Measurements from ENCODE around the gene GOLGA6A. TPM values are rescaled to one million over a fixed set of nuclear protein-coding genes. Genes with fewer than 3 reads are reported as not detected.
"Not testable (repeated sequence)": the region's sequence is repeated elsewhere in the genome, so short reads cannot be mapped to it uniquely, and the experiment has no call there.

GOLGA6A gene
- not detected for total RNA-seq

- not testable (repeated sequence) for H3K36me3 Mint-ChIP-seq (ENCODE audit: insufficient read depth); H3K9me3 Mint-ChIP-seq; DNase-seq; H3K4me1 Mint-ChIP-seq (ENCODE audit: low read depth); H3K27me3 Mint-ChIP-seq (ENCODE audit: low read depth); H3K4me3 Mint-ChIP-seq; ATAC-seq
Measured at GRCh38 chr15:74082450-74082849, at the start of gene GOLGA6A. Gene GOLGA6A (minus strand): TSS chr15:74082550. CDS start chr15:74082509, 41 bp downstream.

- peaks cover 87% of the 10 kb centered on the region for H3K27me3 Mint-ChIP-seq (ENCODE audit: low read depth)
- no peak overlapping the region for H3K4me3 Mint-ChIP-seq
- peaks cover 36% of the 10 kb centered on the region for H3K4me1 Mint-ChIP-seq (ENCODE audit: low read depth)
- no peaks in the 10 kb centered on the region for H3K36me3 Mint-ChIP-seq (ENCODE audit: insufficient read depth)
- H3K9me3 Mint-ChIP-seq: no peaks in the 10 kb centered on the region
- ATAC-seq (no peak), DNase-seq (no peak)
Measured at GRCh38 chr15:74131628-74132413, 49.5 kb upstream of the GOLGA6A start.

GRCh38 chr15:74130849-74131627, 48.7 kb upstream of the GOLGA6A start:
- ATAC-seq: no peak
- Mint-ChIP-seq H3K27me3 (ENCODE audit: low read depth) (peaks cover 84% of the 10 kb centered on the region), H3K9me3 (no peaks in the 10 kb centered on the region), H3K36me3 (ENCODE audit: insufficient read depth) (no peaks in the 10 kb centered on the region), H3K4me1 (ENCODE audit: low read depth) (peaks cover 32% of the 10 kb centered on the region), H3K4me3 (no peak overlapping the region)
- DNase-seq: no peak

GRCh38 chr15:74130155-74130848, 48.0 kb upstream of the GOLGA6A start, which contains the start of gene ISLR2:
Gene ISLR2 (plus strand): TSS chr15:74130586. CDS start chr15:74132755, 2,169 bp downstream.
- DNase-seq (no peak), ATAC-seq (no peak)
- peaks cover 84% of the 10 kb centered on the region for H3K27me3 Mint-ChIP-seq (ENCODE audit: low read depth)
- no peaks in the 10 kb centered on the region for H3K9me3 Mint-ChIP-seq
- H3K4me1 Mint-ChIP-seq (ENCODE audit: low read depth): peaks cover 27% of the 10 kb centered on the region
- no peak within 1 kb of the TSS for H3K4me3 Mint-ChIP-seq
- H3K36me3 Mint-ChIP-seq (ENCODE audit: insufficient read depth): no peaks in the 10 kb centered on the region

GRCh38 chr15:74129586-74130154, 47.3 kb upstream of the GOLGA6A start:
- no peak for DNase-seq
- peaks cover 22% of the 10 kb centered on the region for H3K4me1 Mint-ChIP-seq (ENCODE audit: low read depth)

GRCh38 chr15:74128785-74129585, 46.6 kb upstream of the GOLGA6A start:
- ATAC-seq: no peak
- no peak overlapping the region for H3K4me3 Mint-ChIP-seq
- peaks cover 83% of the 10 kb centered on the region for H3K27me3 Mint-ChIP-seq (ENCODE audit: low read depth)
- H3K36me3 Mint-ChIP-seq (ENCODE audit: insufficient read depth): no peaks in the 10 kb centered on the region
- no peak for DNase-seq
- H3K9me3 Mint-ChIP-seq: no peaks in the 10 kb centered on the region
- peaks cover 20% of the 10 kb centered on the region for H3K4me1 Mint-ChIP-seq (ENCODE audit: low read depth)

More at GRCh38 chr15:74129586-74130154, 47.3 kb upstream of the GOLGA6A start:
- Mint-ChIP-seq H3K36me3 (ENCODE audit: insufficient read depth) (no peaks in the 10 kb centered on the region), H3K27me3 (ENCODE audit: low read depth) (peaks cover 81% of the 10 kb centered on the region), H3K4me3 (no peak overlapping the region), H3K9me3 (no peaks in the 10 kb centered on the region)
- ATAC-seq: no peak

- peaks cover 20% of the 10 kb centered on the region for H3K4me1 Mint-ChIP-seq (ENCODE audit: low read depth)
- H3K9me3 Mint-ChIP-seq: no peaks in the 10 kb centered on the region
- ATAC-seq (peak; percentile 24 to 29), DNase-seq (no peak)
- H3K27me3 Mint-ChIP-seq (ENCODE audit: low read depth): peaks cover 85% of the 10 kb centered on the region
- H3K36me3 Mint-ChIP-seq (ENCODE audit: insufficient read depth): no peaks in the 10 kb centered on the region
- peak overlapping the region; percentile 33 for H3K4me3 Mint-ChIP-seq
Measured at GRCh38 chr15:74127954-74128784, 45.8 kb upstream of the GOLGA6A start.

GRCh38 chr15:74127255-74127953, 45.1 kb upstream of the GOLGA6A start:
- no peaks in the 10 kb centered on the region for H3K36me3 Mint-ChIP-seq (ENCODE audit: insufficient read depth)
- peak; percentile 81 for DNase-seq
- peaks cover 82% of the 10 kb centered on the region for H3K27me3 Mint-ChIP-seq (ENCODE audit: low read depth)
- ATAC-seq: peak; percentile 92 to 94
- H3K4me1 Mint-ChIP-seq (ENCODE audit: low read depth): peaks cover 20% of the 10 kb centered on the region
- H3K9me3 Mint-ChIP-seq: no peaks in the 10 kb centered on the region
- H3K4me3 Mint-ChIP-seq: no peak overlapping the region

GRCh38 chr15:74124759-74125158, 42.4 kb upstream of the GOLGA6A start:
- H3K27me3 Mint-ChIP-seq (ENCODE audit: low read depth): peaks cover 72% of the 10 kb centered on the region
- peaks cover 12% of the 10 kb centered on the region for H3K4me1 Mint-ChIP-seq (ENCODE audit: low read depth)
- DNase-seq (no peak), ATAC-seq (no peak)
- no peak overlapping the region for H3K4me3 Mint-ChIP-seq
- H3K9me3 Mint-ChIP-seq: no peaks in the 10 kb centered on the region
- no peaks in the 10 kb centered on the region for H3K36me3 Mint-ChIP-seq (ENCODE audit: insufficient read depth)

GRCh38 chr15:74124196-74124595, 41.8 kb upstream of the GOLGA6A start:
- no peaks in the 10 kb centered on the region for H3K9me3 Mint-ChIP-seq
- peaks cover 67% of the 10 kb centered on the region for H3K27me3 Mint-ChIP-seq (ENCODE audit: low read depth)
- no peak for DNase-seq
- H3K4me1 Mint-ChIP-seq (ENCODE audit: low read depth): peaks cover 7% of the 10 kb centered on the region
- no peak for ATAC-seq
- no peaks in the 10 kb centered on the region for H3K36me3 Mint-ChIP-seq (ENCODE audit: insufficient read depth)
- H3K4me3 Mint-ChIP-seq: no peak overlapping the region

- peaks cover 4% of the 10 kb centered on the region for H3K4me1 Mint-ChIP-seq (ENCODE audit: low read depth)
- no peaks in the 10 kb centered on the region for H3K9me3 Mint-ChIP-seq
- ATAC-seq (no peak), DNase-seq (no peak)
- H3K36me3 Mint-ChIP-seq (ENCODE audit: insufficient read depth): no peaks in the 10 kb centered on the region
- peaks cover 62% of the 10 kb centered on the region for H3K27me3 Mint-ChIP-seq (ENCODE audit: low read depth)
- H3K4me3 Mint-ChIP-seq: no peak overlapping the region
Measured at GRCh38 chr15:74123658-74124057, 41.3 kb upstream of the GOLGA6A start.

GRCh38 chr15:74123131-74123429, 40.7 kb upstream of the GOLGA6A start:
- H3K27me3 Mint-ChIP-seq (ENCODE audit: low read depth): peaks cover 61% of the 10 kb centered on the region
- H3K4me1 Mint-ChIP-seq (ENCODE audit: low read depth): peaks cover 2% of the 10 kb centered on the region
- no peak overlapping the region for H3K4me3 Mint-ChIP-seq
- ATAC-seq (no peak), DNase-seq (no peak)
- H3K36me3 Mint-ChIP-seq (ENCODE audit: insufficient read depth): no peaks in the 10 kb centered on the region
- H3K9me3 Mint-ChIP-seq: no peaks in the 10 kb centered on the region
